BLaER1 (cell line): ENCODE measurements around the gene TSPAN9.

Experiments used
- H3K27ac ChIP-seq: shearing (Covaris generic); formaldehyde crosslinking; 2 replicates; pipeline ENCODE4 v1.8.1; 2022
- H3K27me3 ChIP-seq: shearing (Covaris generic); formaldehyde crosslinking; 2 replicates; pipeline ENCODE4 v1.8.1; 2022
- H3K36me3 ChIP-seq: shearing (Covaris generic); formaldehyde crosslinking; 2 replicates; pipeline ENCODE4 v1.8.1; 2022
- H3K4me1 ChIP-seq: shearing (Covaris generic); formaldehyde crosslinking; 2 replicates; pipeline ENCODE4 v1.8.1; 2022
- H3K4me2 ChIP-seq: shearing (Covaris generic); formaldehyde crosslinking; 2 replicates; pipeline ENCODE4 v1.8.1; 2022
- H3K4me3 ChIP-seq: shearing (Covaris generic); formaldehyde crosslinking; 2 replicates; pipeline ENCODE4 v1.8.1; 2022
- H3K9ac ChIP-seq: shearing (Covaris generic); formaldehyde crosslinking; 2 replicates; pipeline ENCODE4 v1.8.1; 2022
- H3K9me3 ChIP-seq: shearing (Covaris generic); formaldehyde crosslinking; 2 replicates; pipeline ENCODE4 v1.8.1; 2022
- H4K20me1 ChIP-seq: shearing (Covaris generic); formaldehyde crosslinking; 2 replicates; pipeline ENCODE4 v1.8.1; 2022
- Cebpa-rat ChIP-seq: shearing (Covaris generic); IDR thresholded peaks from 2 replicates; pipeline ENCODE4 v1.8.1; 2022

The TSPAN9 gene

GRCh38 chr12:3076730-3077571, at the start of gene TSPAN9:
Gene TSPAN9 (plus strand): TSS chr12:3077379. CDS start chr12:3201194, 123,815 bp downstream.
- Histone ChIP-seq H4K20me1 (no peaks in the 10 kb centered on the region), H3K27me3 (no peaks in the 10 kb centered on the region), H3K4me3 (peak within 1 kb of the TSS; percentile 79), H3K4me1 (peaks cover 50% of the 10 kb centered on the region), H3K36me3 (no peaks in the 10 kb centered on the region), H3K9me3 (no peaks in the 10 kb centered on the region), H3K9ac (peak within 1 kb of the TSS; percentile 79), H3K27ac (peak within 1 kb of the TSS; percentile 72), H3K4me2 (peak within 1 kb of the TSS; percentile 98)
- TF ChIP-seq Cebpa-rat: no peak

GRCh38 chr12:3028108-3028507, 49.1 kb upstream of the TSPAN9 start:
- no peaks in the 10 kb centered on the region for H3K27me3 ChIP-seq
- TF ChIP-seq Cebpa-rat: no peak
- no peak overlapping the region for H3K4me2 ChIP-seq
- no peak overlapping the region for H3K4me3 ChIP-seq
- H4K20me1 ChIP-seq: no peaks in the 10 kb centered on the region
- H3K4me1 ChIP-seq: no peaks in the 10 kb centered on the region
- peaks cover 83% of the 10 kb centered on the region for H3K36me3 ChIP-seq
- no peak overlapping the region for H3K27ac ChIP-seq
- H3K9me3 ChIP-seq: no peaks in the 10 kb centered on the region
- no peak overlapping the region for H3K9ac ChIP-seq

- Histone ChIP-seq H3K9ac (no peak overlapping the region), H3K27ac (no peak overlapping the region), H3K4me1 (peaks cover 21% of the 10 kb centered on the region), H3K4me3 (no peak overlapping the region), H3K4me2 (no peak overlapping the region), H3K27me3 (no peaks in the 10 kb centered on the region), H3K36me3 (peaks cover 77% of the 10 kb centered on the region), H3K9me3 (no peaks in the 10 kb centered on the region), H4K20me1 (peaks cover 12% of the 10 kb centered on the region)
- no peak for TF ChIP-seq Cebpa-rat
Measured at GRCh38 chr12:3030821-3031429, 46.3 kb upstream of the TSPAN9 start.

- peaks cover 64% of the 10 kb centered on the region for H3K36me3 ChIP-seq
- no peak for TF ChIP-seq Cebpa-rat
- H3K4me2 ChIP-seq: no peak overlapping the region
- H4K20me1 ChIP-seq: peaks cover 25% of the 10 kb centered on the region
- no peaks in the 10 kb centered on the region for H3K9me3 ChIP-seq
- no peak overlapping the region for H3K27ac ChIP-seq
- H3K9ac ChIP-seq: no peak overlapping the region
- peaks cover 34% of the 10 kb centered on the region for H3K4me1 ChIP-seq
- no peak overlapping the region for H3K4me3 ChIP-seq
- H3K27me3 ChIP-seq: no peaks in the 10 kb centered on the region
Measured at GRCh38 chr12:3032161-3032560, 45.0 kb upstream of the TSPAN9 start.

GRCh38 chr12:3032770-3033538, 44.2 kb upstream of the TSPAN9 start:
- peaks cover 61% of the 10 kb centered on the region for H3K36me3 ChIP-seq

GRCh38 chr12:3033539-3033867, 43.7 kb upstream of the TSPAN9 start:
- peak overlapping the region; percentile 45; the same call in 1 of the 2 replicates for H3K4me2 ChIP-seq
- H3K27ac ChIP-seq: no peak overlapping the region
- no peak overlapping the region for H3K4me3 ChIP-seq
- H3K9me3 ChIP-seq: no peaks in the 10 kb centered on the region
- H3K9ac ChIP-seq: no peak overlapping the region
- H3K27me3 ChIP-seq: 0 out of 2 replicates have a peak, but pooled peaks cover 3% of the 10 kb centered on the region
- peaks cover 47% of the 10 kb centered on the region for H3K4me1 ChIP-seq
- H3K36me3 ChIP-seq: peaks cover 61% of the 10 kb centered on the region
- peaks cover 38% of the 10 kb centered on the region for H4K20me1 ChIP-seq
- TF ChIP-seq Cebpa-rat: no peak

More at GRCh38 chr12:3032770-3033538, 44.2 kb upstream of the TSPAN9 start:
- H3K4me2 ChIP-seq: no peak overlapping the region
- no peaks in the 10 kb centered on the region for H3K9me3 ChIP-seq
- H3K9ac ChIP-seq: no peak overlapping the region
- TF ChIP-seq Cebpa-rat: no peak
- H3K4me1 ChIP-seq: peaks cover 42% of the 10 kb centered on the region
- no peak overlapping the region for H3K4me3 ChIP-seq
- 0 out of 2 replicates have a peak, but pooled peaks cover 1% of the 10 kb centered on the region for H3K27me3 ChIP-seq
- peaks cover 33% of the 10 kb centered on the region for H4K20me1 ChIP-seq
- no peak overlapping the region for H3K27ac ChIP-seq

GRCh38 chr12:3034067-3034750, 43.0 kb upstream of the TSPAN9 start:
- Histone ChIP-seq H3K36me3 (peaks cover 59% of the 10 kb centered on the region), H3K4me1 (peaks cover 54% of the 10 kb centered on the region), H3K9me3 (no peaks in the 10 kb centered on the region), H3K9ac (no peak overlapping the region), H3K4me3 (no peak overlapping the region), H3K27ac (no peak overlapping the region), H3K27me3 (0 out of 2 replicates have a peak, but pooled peaks cover 3% of the 10 kb centered on the region), H3K4me2 (peak overlapping the region; percentile 45), H4K20me1 (peaks cover 45% of the 10 kb centered on the region)
- no peak for TF ChIP-seq Cebpa-rat

- Histone ChIP-seq H3K9ac (no peak overlapping the region), H3K4me1 (peaks cover 64% of the 10 kb centered on the region), H3K27me3 (0 out of 2 replicates have a peak, but pooled peaks cover 3% of the 10 kb centered on the region), H3K27ac (no peak overlapping the region), H4K20me1 (peaks cover 55% of the 10 kb centered on the region), H3K36me3 (peaks cover 55% of the 10 kb centered on the region), H3K4me2 (peak overlapping the region; percentile 70), H3K4me3 (no peak overlapping the region), H3K9me3 (no peaks in the 10 kb centered on the region)
- no peak for TF ChIP-seq Cebpa-rat
Measured at GRCh38 chr12:3035171-3035570, 42.0 kb upstream of the TSPAN9 start.
